Neural cell (in vitro differentiated cells): Measurements from ENCODE around the gene CD58.
"Not testable (repeated sequence)": the region's sequence is repeated elsewhere in the genome, so short reads cannot be mapped to it uniquely, and the experiment has no call there.

ENCODE experiments used
- EP300 ChIP-seq: fragments of 450-650 bp; conservative IDR thresholded peaks from 2 replicates; pipeline ENCODE4 v1.6.1; 2014; ENCODE audit warnings: antibody characterized with exemption, mild to moderate bottlenecking, moderate library complexity; ENCODE audit not compliant: poor library complexity, severe bottlenecking
- EZH2 ChIP-seq: fragments of 200-600, 300-800 bp; shearing (Covaris generic), sonication (generic); IDR thresholded peaks from 2 replicates; pipeline ENCODE4 v1.6.1; 2014; ENCODE audit warnings: antibody characterized with exemption, low read length, borderline replicate concordance, mild to moderate bottlenecking; ENCODE audit not compliant: insufficient read depth, poor library complexity, severe bottlenecking
- TF ChIP-seq, protein P1 (sequence below): fragments of 450-650 bp; IDR thresholded peaks from 2 replicates; pipeline ENCODE4 v1.5.1; 2014; ENCODE audit warnings: antibody characterized with exemption, mild to moderate bottlenecking, moderate library complexity; ENCODE audit not compliant: poor library complexity, severe bottlenecking

DNA sequence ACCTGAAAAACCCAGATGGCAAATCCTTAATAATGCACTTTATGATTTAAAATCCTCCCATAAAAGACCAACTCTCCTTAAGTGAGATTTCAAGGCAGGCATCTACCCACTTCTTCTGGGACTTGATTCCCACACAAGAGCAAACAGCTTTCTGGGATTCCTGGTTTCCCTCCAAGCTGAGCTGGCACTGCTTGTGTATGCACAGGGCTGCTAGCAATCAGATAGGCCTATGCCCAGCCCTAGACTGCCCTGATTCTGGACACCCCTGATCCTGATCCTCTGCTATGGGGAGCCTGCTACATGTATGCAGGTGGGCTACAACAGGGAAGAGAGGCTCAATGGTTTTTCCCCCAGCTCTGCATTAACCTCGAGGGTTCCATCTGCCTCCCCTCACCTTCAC, 36.6 kb upstream of the CD58 start:
- TF ChIP-seq EZH2, EP300: not testable (repeated sequence)
- TF ChIP-seq, protein P1, sequence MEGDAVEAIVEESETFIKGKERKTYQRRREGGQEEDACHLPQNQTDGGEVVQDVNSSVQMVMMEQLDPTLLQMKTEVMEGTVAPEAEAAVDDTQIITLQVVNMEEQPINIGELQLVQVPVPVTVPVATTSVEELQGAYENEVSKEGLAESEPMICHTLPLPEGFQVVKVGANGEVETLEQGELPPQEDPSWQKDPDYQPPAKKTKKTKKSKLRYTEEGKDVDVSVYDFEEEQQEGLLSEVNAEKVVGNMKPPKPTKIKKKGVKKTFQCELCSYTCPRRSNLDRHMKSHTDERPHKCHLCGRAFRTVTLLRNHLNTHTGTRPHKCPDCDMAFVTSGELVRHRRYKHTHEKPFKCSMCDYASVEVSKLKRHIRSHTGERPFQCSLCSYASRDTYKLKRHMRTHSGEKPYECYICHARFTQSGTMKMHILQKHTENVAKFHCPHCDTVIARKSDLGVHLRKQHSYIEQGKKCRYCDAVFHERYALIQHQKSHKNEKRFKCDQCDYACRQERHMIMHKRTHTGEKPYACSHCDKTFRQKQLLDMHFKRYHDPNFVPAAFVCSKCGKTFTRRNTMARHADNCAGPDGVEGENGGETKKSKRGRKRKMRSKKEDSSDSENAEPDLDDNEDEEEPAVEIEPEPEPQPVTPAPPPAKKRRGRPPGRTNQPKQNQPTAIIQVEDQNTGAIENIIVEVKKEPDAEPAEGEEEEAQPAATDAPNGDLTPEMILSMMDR, result not testable (repeated sequence)
